Stromal cell of bone marrow (primary cell): ENCODE data around the gene SLC10A3.
"Not testable (repeated sequence)": the region's sequence is repeated elsewhere in the genome, so short reads cannot be mapped to it uniquely, and the experiment has no call there.

ENCODE experiments used
- DNase-seq: peaks from one replicate; pipeline ENCODE4 v3.0.0-alpha.2; 2012; ENCODE audit warnings: low read depth

The SLC10A3 gene

DNA sequence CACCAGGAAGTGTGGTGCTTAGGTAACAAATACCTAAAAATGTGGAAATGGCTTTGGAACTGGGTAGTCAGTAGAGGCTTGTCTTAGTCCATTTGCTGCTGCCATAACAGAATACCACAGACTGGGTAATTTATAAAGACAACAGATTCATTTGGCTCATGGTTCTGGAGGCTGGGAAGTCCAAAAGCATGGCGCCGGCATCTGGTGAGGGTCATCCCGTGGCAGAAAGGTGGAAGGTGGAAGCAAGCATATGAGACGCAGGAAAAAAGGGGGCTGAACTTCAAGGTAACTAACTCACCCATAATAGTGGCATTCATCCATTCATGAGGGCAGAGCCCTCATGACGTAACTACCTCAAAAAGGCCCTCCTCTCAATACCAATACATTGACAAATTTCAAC lies 19.0 kb upstream of the SLC10A3 start:
- no peak for DNase-seq

DNA sequence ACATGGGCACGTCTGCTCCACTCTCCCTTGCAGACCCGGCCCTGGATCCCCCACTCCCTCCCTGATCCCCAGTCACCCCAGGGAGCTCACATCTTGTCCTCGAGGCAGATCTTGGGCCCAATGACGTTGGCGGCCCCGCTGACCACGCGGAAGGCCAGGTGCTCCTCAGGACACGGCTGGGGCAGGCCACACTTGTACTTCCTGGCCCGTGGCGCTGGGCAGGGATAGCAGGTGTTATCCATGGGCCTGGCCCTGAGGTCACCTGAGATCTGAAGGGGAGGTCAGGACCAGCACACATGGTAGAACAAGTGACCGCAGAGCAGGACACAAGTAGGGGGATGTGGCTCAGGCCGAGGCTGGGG lies 17.9 kb upstream of the SLC10A3 start:
- no peak for DNase-seq

DNA sequence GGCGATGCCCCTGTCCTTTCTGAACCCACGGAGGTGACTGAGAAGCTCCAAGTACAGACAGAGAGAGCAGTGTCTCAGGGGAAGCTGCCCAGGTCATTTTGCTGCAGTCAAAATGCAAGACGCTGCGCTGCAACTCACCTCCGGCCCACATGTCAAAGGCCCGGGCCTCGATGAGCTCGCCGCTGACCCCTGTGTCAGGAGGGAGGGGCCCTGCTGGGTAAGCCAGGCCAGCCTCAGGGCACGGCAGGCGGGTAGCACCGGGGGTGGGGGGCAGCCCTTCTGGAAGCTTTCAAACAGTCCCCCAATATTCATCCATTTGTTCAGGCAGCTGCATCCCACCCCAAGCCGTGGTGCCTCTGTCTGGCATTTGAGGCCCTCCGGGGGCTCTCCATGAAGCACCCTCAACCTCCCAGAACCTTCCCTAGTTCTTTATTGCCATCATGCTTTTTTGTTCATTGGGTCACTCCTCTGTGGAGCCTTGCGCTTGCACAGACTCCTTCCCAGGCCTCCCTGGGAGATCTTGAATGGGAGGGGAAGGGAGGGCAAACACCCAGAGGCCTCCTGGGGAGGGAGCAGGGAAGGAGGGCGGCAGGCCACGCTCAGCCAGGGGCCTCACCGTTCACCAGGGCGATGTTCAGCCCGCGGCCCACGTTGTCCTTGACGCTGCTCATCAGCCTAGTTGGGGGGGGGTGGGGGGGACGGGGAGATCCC lies 17.4 kb upstream of the SLC10A3 start:
- DNase-seq = no peak

DNA sequence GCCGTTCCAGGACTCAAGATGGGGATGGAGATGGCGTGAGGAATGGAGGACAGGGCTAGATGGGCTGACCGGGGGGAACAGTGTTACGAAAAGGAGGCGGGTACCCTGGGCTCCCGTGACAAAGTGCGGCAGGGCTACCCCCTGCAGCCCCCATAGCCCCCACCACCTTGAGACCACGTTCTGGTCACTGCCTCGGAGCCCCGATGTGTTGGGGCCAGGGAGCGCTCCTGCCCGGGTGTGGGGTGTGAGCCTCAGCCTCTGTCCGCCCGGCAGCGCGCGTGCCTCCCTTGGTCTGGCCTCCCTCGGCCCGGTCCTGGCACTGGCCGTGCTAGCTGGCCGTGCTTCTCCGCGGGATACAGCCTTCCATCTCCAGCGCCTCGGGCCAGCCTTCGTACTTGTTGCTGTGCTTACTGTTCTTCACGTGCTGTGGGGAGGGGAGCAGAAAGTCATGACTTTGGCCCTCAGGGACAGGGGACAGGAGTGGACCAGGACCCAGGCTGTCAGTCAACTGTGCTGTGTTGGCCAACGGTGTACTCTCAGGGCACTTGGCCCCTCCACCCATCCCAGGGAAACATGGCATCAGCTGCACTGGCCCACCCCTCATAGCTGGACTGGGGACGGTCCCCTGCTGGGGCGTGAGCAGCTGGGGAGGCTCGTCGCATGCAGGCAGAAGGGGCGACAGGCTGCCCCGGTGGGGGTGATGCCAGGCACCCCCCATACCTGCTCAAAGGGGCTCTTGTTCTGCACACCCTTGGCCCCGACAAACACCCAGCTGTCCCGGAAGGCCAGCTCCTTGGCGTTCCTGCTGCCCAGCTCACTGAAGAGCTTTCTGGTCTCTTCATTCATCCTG lies 16.3 kb upstream of the SLC10A3 start:
- DNase-seq = no peak

DNA sequence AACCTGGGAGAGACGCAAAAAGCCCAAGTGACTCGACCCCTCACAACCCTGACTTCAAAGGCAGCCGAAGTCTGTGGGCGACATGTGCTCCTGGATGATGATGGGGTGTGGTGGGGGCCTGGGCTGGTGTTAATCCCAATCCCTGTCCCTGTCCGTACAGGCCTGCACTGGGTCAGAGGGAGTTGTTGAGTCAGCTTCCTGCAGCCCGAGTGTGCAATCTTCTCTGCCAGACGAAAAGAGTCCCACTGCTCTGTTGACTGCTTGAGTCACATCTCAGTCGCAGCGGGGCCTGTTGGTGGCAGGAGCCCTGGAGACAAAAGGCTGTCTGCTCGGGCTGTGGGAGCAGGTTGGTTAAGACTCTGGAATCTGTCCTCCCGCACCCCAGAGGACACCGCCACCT lies 15.3 kb upstream of the SLC10A3 start:
- DNase-seq = no peak

DNA sequence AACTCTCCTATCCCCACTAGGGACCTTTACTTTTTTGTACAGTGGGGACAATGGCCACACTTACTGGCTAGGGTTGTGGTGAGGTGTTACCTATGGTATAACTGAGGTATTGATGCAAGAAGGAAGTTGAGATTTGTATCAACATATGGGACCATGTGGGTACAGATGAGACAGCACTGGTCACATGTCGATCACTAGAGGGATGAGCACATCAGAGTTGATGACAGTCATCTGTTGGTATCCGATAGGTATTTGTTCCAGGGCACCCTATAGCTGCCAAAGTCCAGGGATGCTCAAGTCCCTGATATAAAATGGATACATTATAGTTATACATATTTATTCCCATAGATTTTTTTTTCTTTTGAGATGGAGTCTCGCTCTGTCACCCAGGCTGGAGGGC lies 12.6 kb upstream of the SLC10A3 start:
- no peak for DNase-seq

DNA sequence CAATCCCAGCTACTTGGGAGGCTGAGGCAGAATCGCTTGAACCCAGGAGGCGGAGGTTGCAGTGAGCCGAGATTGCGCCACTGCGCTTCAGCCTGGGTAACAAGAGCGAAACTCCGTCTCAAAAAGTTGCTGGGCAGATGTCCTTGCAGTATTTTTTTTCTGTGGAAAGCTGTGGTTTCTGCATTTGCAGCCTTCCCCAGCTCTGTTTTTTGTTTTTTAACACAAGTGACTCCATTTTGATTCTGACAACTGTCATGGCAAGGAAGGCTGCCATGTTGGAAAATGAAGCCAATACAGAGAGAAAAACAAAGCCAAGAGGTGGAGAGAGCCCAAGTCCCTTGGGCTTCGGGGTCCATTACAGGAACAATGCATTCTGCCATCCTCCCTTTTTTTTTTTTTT lies 11.7 kb upstream of the SLC10A3 start:
- no peak for DNase-seq

DNA sequence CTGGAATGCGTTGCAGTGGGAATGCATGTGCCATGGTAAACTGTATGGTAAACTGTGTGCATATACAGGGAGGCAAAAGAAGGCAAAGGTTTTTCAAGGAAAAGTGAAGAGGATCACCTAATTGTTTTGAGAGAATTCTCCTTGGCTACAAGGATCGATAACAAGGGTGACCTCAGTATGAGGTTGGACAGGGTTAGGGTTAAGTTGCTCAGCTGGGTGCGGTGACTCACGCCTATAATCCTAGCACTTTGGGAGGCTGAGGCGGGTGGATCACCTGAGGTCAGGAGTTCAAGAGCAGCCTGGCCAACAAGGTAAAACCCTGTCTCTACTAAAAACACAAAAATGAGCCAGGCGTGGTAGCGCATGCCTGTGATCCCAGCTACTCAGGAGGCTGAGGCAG lies 11.0 kb upstream of the SLC10A3 start:
- DNase-seq = not testable (repeated sequence)

DNA sequence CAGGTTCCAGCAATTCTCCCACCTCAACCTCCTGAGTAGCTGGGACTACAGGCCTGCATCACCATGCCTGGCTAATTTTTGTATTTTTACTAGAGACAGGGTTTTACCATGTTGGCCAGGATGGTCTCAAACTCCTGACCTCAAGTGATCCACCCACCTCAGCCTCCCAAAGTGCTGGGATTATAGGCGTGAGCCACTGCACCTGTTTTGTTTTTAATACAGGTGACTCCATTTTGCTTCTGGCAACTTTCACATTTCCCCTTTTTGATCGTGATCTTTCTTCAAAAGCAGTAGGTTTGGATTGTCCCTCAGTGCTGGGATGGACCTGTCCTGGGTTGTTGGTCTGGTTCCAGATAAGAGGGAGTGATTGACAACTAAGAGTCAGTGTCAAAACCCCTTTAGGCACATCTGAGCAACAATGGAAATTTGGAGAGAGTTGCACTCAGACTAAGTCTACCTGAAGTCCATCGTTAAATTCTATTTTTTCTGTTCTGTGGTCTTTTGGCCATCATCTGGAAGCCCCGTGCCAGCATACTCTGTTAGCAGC lies 6.2 kb upstream of the SLC10A3 start:
- not testable (repeated sequence) for DNase-seq

DNA sequence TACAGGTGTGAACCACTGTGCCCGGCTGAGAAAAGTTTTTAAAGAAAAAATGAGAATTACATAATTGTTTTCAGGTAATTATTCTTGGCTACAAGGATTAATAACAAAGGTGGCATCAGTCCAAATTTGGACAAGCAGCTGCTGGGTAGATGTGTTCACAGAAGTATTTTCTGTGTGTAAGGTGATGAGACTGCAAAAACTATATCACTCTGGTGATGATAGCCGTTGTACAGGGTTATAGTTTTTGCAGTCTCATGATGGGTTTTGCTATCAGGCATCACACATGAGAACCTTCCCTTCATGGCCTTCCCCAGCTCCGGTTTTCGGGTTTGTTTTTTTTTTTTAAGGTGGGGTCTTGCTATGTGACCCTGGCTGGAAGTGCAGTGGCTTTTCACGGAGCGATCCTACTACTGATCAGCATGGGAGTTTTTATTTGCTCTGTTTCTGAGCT lies 5.1 kb upstream of the SLC10A3 start:
- DNase-seq = no peak

DNA sequence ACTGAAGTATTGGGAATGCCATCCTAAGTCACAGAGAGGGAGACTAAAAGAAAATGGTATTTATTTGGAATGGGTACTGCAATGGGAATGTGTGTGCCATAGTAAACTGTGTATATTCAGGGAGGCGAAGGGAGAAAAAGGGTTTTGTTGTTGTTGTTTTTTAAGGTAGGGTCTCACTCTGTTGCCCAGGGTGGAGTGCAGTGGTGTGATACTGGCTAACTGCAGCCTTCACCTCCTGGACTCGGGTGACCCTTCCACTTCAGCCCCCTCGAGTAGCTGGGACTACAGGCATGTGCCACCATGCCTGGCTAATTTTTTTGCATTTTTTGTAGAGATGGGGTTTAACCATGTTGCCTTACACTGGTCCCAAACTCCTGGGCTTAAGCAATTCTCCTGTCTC lies 4.3 kb upstream of the SLC10A3 start:
- no peak for DNase-seq

DNA sequence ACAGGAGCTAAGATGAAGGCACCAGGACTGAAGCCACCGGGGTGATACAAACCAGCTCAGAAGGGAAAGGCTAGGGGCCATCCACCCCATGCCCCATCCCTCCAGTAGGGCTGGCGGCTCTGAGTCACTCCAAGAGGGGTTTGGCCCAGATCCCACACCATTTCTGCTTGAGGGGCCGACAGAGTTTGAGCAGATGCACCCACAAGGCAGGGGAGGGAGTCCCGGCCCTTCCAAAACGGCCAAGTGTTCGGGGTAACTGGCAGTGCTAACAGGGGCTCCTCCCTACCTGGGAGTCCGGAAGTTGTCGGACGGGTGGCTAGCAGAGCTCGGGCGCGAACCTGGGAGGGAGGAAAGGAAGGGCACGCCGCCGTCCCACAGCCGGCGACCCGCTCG lies 412 bp downstream of the SLC10A3 start:
- peak; percentile 31 for DNase-seq

DNA sequence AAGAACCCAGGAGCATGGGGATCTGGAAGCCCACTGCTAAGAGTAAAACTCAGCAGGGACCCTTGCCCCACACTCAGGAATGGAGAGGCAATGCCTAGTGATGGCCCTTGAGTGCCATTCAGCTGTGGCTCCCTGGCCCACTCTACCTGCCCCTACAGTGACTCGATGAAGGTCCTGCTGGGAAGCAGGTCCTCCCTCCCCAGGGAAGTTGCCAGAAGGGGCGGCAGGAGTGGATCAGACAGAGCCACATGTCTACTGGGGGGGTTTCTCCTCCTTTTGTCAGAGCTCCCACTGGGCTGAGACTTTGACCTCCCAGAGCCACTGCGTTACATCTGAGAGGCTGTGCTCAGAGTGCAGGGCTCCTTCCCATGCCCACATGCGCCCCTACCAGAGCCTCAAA lies 1.2 kb downstream of the SLC10A3 start:
- no peak for DNase-seq

DNA sequence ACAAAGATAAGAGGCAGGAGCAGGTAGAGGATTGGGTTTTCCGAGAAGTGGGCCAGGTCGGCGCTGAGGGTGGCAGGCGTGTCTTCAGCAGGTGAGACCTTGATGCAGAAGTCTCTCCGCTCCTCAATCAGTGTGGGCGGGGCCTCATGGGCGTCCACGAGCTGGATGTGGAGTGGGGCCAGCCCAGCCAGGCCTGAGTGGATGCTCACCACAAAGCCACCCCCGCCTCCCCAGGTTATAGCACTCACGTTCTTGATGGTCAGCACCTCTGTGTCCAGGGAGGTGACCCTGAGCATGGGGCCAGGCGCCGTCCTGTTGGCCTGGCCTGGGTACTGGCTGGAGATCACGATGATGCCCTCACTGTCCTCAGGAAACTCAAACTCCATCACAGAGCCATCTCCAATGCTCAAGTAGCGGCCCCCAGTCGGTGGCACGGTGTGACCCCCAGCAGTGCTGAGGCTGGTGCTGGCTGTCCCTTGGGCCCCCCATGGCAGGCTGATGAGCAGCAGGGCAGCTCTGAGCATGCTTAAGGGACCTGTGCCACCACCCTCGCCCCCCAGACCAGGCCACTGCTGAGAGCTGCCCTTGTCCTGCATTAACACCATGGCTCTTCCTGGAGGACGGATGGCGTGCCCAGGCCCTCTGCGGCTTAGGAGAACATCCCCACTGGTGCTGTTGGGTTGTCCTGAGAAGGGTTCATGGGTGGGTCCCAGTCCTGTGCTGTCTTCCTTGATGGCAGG lies 1.9 kb downstream of the SLC10A3 start:
- DNase-seq = no peak

DNA sequence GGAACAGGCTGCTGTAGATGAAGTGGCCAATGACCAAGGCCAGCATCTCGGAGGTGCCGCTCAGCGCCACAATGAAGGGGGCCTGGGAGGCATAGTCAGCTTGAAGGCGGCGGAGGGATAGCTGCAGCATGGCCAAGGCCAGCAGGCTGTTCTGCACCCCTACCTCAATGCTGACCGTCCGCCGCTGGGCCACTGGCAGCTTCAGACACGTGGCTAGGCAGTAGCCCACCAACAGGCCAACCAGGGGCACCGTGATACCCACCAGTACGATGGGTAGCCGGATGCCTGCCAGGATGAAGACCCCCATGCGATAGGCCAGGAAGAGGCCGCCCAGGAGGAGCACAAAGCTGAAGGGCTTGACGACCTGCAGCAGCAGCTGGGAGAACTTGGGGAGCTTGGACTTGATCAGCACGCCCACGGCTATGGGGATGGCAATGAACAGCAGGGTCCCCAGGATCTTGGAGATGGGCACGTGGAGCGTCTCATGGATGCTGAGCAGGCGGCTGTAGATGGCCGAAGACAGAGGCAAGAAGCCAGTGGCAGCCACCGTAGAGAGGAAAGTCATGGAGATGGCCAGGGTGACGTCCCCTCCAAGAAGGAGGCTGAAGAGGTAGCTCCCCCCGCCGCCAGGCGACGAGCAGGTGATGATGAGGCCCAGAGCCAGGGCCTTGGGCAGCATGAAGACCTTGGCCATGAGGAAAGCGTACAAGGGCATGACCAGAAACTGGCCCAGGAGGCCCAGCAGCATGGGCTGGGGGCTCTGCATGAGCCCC lies 2.7 kb downstream of the SLC10A3 start:
- no peak for DNase-seq

DNA sequence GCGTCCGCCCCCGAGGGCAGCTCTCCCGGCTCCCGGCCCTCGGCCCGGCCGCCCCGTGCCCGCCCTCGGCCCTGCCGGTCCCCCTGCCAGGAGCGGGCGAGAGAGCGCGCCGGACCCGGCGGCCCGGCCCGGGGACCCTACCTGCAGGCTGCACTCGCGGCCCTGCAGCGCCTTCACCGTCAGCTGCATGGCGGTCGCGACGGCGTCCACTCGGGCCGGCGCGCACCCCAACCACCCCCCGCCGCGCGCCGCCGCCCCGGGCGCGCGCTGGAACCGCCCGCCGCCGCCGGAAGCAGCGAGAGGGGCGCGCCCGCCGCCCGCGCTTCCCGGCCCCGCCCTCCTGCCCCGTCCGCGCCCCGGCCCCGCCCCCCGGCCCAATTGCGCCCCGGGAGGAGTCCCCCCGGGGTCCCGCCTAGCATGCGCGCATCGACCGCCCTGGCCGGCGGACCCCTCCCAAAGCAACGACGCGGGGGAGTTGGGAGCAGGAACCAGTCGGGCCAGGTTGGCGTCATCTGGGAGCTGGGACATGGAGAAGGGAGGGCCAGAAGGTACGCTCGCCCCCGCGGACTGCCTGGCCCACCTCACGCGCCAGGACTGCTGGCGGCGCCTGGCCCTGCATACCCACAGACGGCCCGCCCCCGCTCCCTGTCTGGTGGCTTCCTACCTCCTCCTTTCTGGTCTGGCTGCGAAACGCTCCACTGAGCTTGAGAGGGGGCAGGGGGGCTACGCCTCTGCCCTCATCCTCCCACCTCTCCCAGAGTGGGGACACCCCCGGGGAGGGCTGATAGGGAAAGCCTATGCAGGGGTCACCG lies 3.8 kb downstream of the SLC10A3 start, which contains the start of gene UBL4A:
TSS of gene UBL4A (minus strand) at position 220 of the 812 bp plus-strand sequence. CDS start at position 189, 31 bp downstream.
- DNase-seq = no peak

DNA sequence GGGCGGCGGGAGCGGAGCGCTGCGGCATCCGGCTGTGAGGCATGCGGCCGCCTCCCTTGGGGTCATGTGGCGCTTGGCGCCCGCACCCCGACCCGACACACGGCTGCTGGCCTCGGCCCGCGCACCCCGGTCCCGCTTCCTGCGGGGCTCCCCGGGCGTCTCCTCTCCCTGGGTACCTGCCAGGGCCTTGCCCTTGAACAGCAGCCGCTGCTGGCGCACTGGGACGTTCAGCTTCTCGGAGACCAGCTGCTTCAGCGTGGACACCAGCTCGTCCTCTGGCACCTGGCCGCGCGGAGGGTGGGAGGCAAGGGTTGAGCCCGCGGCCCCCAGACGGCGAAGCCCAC lies 4.4 kb downstream of the SLC10A3 start:
- no peak for DNase-seq

DNA sequence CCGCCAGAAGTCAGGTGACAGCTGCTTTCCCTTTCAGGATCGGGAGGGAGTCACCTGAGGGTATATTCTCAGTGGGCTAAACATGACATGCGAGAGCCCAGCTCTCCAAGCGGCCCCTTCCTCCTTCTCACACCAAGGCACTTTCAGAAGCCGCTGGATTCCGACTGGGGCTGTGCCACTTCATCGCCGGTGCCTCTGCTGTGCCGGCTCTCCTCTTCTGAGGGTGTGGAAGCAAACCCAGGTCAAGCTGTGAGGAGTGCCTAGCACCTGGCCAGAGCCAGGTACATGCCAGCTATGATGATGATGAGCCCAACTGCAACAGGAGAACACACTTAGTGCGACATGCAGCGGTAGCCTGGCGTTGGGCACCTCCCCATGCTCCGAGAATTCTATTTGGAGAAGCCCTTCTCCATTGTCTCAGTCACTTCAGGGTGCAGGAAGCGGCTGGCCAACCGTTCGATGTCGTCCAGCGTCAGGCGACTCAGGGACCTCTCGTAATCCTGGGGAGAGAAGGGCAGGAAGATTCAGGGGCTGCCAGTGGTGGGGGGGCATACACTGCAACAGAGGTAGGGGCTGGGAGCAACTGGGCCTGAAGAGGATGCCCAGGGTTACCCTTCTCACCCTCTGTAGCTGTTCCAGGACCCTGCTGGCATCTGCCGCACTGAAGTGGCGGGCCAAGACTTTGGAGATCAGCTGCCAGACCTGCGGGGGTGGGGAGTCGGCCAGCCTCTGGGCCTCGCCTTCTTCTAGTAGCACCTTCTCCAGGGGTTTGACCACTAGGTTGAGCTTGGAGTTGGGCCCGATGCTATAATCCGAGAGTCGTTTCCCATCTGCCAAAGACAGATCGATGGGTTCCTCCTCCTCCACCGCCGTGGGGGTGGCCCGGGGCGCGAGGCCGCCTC lies 5.0 kb downstream of the SLC10A3 start:
- no peak for DNase-seq

DNA sequence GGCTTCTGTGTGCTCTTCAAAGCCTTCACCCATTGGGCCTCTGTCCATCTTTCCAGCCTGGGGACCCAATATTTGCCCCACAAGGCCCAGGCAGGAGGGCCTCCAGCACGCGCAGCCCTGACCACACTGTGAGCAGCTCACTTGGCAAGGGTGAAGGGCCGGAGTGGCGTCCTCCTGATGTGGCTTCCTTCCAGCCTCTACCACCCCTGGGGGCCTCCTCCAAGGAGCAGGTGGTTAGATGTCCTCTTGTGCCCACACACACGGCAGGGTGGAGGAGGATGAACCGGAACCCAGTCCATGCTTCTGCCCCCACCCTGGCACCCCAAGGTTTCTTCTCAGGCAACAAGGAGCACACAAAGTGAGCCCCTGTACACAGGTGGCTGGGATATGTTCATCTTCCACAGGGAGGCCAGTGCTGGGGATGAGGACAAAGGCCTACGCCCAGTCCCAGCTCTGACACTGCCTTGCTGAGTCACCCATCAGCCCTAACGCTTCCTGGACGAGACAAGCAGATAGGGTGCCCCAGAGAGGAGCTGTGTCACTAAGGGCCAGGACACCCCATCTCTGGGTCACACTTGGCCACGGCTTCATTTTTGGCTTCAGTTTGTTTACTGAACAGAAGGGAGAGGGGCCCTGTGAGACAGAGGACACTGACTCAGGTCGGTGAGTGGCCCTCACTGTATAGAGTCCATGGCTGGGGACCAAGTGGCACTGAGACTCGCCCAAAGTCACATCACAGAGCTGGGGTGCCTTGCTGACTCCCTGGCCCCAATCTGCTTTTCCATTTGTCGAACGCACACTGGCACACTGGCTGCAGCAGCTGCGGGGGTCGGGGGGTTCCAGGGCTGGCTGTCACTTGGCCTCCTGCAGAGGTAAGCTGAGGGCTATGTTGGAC lies 5.9 kb downstream of the SLC10A3 start:
- no peak for DNase-seq
